IMR-90 (cell line): Measurements from ENCODE around the gene ZAP70. TPM values are rescaled to one million over a fixed set of nuclear protein-coding genes. Genes with fewer than 3 reads are reported as not detected.

Experiments used
- ATAC-seq: fragments of 200-7000 bp; cut with Tn5 transposase; 2 replicates; pipeline ENCODE4 v1.9.1; 2020; ENCODE audit warnings: low read depth, mild to moderate bottlenecking, moderate library complexity
- BruUV-seq: library from RNA; stranded (reverse); fragments of 400-500 nt; replicated peaks from 2 replicates; lab custom pipeline; 2021; lab: Mats Ljungman, UMichigan
- CTCF ChIA-PET: fragments of 300-600 bp; formaldehyde crosslinking; extraction: SDS; loops from one replicate; lab custom pipeline; 2021; ENCODE audit warnings: antibody characterized with exemption; lab: Yijun Ruan, JAX
- POLR2A ChIA-PET: fragments of 300-600 bp; sonication (Branson Sonifier 250); formaldehyde crosslinking; loops from one replicate; lab custom pipeline; 2022; ENCODE audit warnings: antibody characterized with exemption; ENCODE audit not compliant: unreplicated experiment; lab: Charles Lee
- DNase-seq: peaks from one replicate; pipeline ENCODE4 v3.0.0; 2013
- H2AFZ ChIP-seq: replicated peaks from 2 replicates; pipeline ENCODE3; 2013; ENCODE audit warnings: low read length, mild to moderate bottlenecking; ENCODE audit not compliant: poor library complexity
- H2AK5ac ChIP-seq: 2 replicates; pipeline ENCODE4 v1.6.1; 2013; ENCODE audit warnings: low read depth, low read length, inconsistent platforms
- H2AK9ac ChIP-seq: replicated peaks from 2 replicates; pipeline ENCODE3; 2013; ENCODE audit warnings: mild to moderate bottlenecking, low read depth, low read length, moderate library complexity; ENCODE audit not compliant: poor library complexity
- H2BK120ac ChIP-seq: 2 replicates; pipeline ENCODE4 v1.6.1; 2013; ENCODE audit warnings: low read depth, low read length, inconsistent platforms
- H2BK15ac ChIP-seq: 3 replicates; pipeline ENCODE4 v1.6.1; 2013; ENCODE audit warnings: low read depth, low read length, inconsistent platforms
- H2BK20ac ChIP-seq: 2 replicates; pipeline ENCODE4 v1.6.1; 2013; ENCODE audit warnings: low read depth, mild to moderate bottlenecking, inconsistent platforms, low read length, moderate library complexity
- H2BK5ac ChIP-seq: 2 replicates; pipeline ENCODE4 v1.6.1; 2013; ENCODE audit warnings: mild to moderate bottlenecking, low read depth, low read length, inconsistent platforms; ENCODE audit not compliant: poor library complexity, severe bottlenecking
- H3K14ac ChIP-seq: replicated peaks from 2 replicates; pipeline ENCODE4 v1.6.1; 2013; ENCODE audit warnings: low read depth, low read length, inconsistent platforms
- H3K18ac ChIP-seq: 2 replicates; pipeline ENCODE4 v1.6.1; 2013; ENCODE audit warnings: low read depth, low read length, control low read depth
- H3K23ac ChIP-seq: 2 replicates; pipeline ENCODE4 v1.6.1; 2013; ENCODE audit warnings: low read depth, low read length, inconsistent platforms
- H3K27ac ChIP-seq: 2 replicates; pipeline ENCODE4 v1.5.1; 2013; ENCODE audit warnings: mild to moderate bottlenecking, control low read depth, low read length; ENCODE audit not compliant: insufficient read depth
- H3K27me3 ChIP-seq: 2 replicates; pipeline ENCODE4 v1.6.1; 2013; ENCODE audit warnings: low read length; ENCODE audit not compliant: control insufficient read depth, insufficient read depth
- H3K36me3 ChIP-seq: 2 replicates; pipeline ENCODE4 v1.6.1; 2013; ENCODE audit warnings: low read length, mixed read lengths; ENCODE audit not compliant: control insufficient read depth, insufficient read depth
- H3K4ac ChIP-seq: 2 replicates; pipeline ENCODE4 v1.6.1; 2013; ENCODE audit warnings: low read depth, low read length, inconsistent platforms
- H3K4me1 ChIP-seq: 2 replicates; pipeline ENCODE4 v1.6.1; 2013; ENCODE audit warnings: low read length, mixed read lengths; ENCODE audit not compliant: control insufficient read depth, insufficient read depth
- H3K4me2 ChIP-seq: 2 replicates; pipeline ENCODE4 v1.6.1; 2013; ENCODE audit warnings: low read depth, mild to moderate bottlenecking, control low read depth, low read length, moderate library complexity
- H3K4me3 ChIP-seq: 2 replicates; pipeline ENCODE4 v1.5.1; 2013; ENCODE audit warnings: low read depth, mild to moderate bottlenecking, control low read depth, low read length, moderate library complexity; ENCODE audit not compliant: insufficient read depth
- H3K56ac ChIP-seq: 2 replicates; pipeline ENCODE4 v1.6.1; 2013; ENCODE audit warnings: low read length, inconsistent platforms; ENCODE audit not compliant: insufficient read depth; ENCODE audit errors: extremely low read depth
- H3K79me1 ChIP-seq, 2 experiments: 2 replicates each; pipeline ENCODE4 v1.6.1; 2013; ENCODE audit warnings: low read length in 2 of 2, inconsistent platforms in 1 of 2, low read depth in 1 of 2
- H3K9ac ChIP-seq: 2 replicates; pipeline ENCODE4 v1.6.1; 2013; ENCODE audit warnings: low read depth, low read length, control low read depth
- H3K9me1 ChIP-seq: 2 replicates; pipeline ENCODE4 v1.6.1; 2013; ENCODE audit warnings: low read length, inconsistent platforms; ENCODE audit not compliant: insufficient read depth
- H3K9me3 ChIP-seq: 2 replicates; pipeline ENCODE4 v1.6.1; 2013; ENCODE audit warnings: low read length; ENCODE audit not compliant: control insufficient read depth, insufficient read depth
- H4K20me1 ChIP-seq: 2 replicates; pipeline ENCODE4 v1.6.1; 2013; ENCODE audit warnings: low read length, inconsistent platforms; ENCODE audit not compliant: insufficient read depth
- H4K5ac ChIP-seq: 2 replicates; pipeline ENCODE4 v1.6.1; 2013; ENCODE audit warnings: mild to moderate bottlenecking, low read depth, low read length, control low read depth
- H4K8ac ChIP-seq, 2 experiments: 2 replicates each; pipeline ENCODE4 v1.6.1; 2013; ENCODE audit warnings: low read depth in 2 of 2, low read length in 2 of 2, control low read depth in 1 of 2, inconsistent platforms in 1 of 2
- H4K91ac ChIP-seq: 2 replicates; pipeline ENCODE4 v1.6.1; 2013; ENCODE audit warnings: low read depth, low read length, inconsistent platforms; ENCODE audit not compliant: insufficient read depth
- RAD21 ChIP-seq: IDR thresholded peaks from 2 replicates; pipeline ENCODE4 v1.6.1; 2012; ENCODE audit warnings: low read length, improper control_type of control experiment
- SMC3 ChIP-seq: fragments of 150-350 bp; IDR thresholded peaks from 2 replicates; pipeline ENCODE4 v1.6.1; 2016; ENCODE audit warnings: low read depth, mild to moderate bottlenecking, antibody characterized with exemption, low read length, moderate library complexity
- WGBS, 2 experiments: methylation state at CpG; one replicate each; pipeline versions ENCODE4 v1.1.5 to v1.1.7; 2013; ENCODE audit warnings: missing lambda C conversion rate in 2 of 2; ENCODE audit not compliant: insufficient read length in 1 of 2; ENCODE audit errors: extremely low coverage in 2 of 2; 5-methylcytosine and 5-hydroxymethylcytosine counted together
- dilution Hi-C: fragments of 300-500 bp; cut with HindIII; formaldehyde crosslinking; loops from one replicate; pipeline ENCODE4 v1.14.3; 2018; ENCODE audit warnings: low sequenced_read_pairs; ENCODE audit not compliant: unreplicated experiment
- in situ Hi-C: fragments of 300-500 bp; cut with MboI; formaldehyde crosslinking; loops from 3 replicates; pipeline ENCODE4 v1.14.3; 2019; ENCODE audit warnings: low sequenced_read_pairs, inconsistent platforms, mixed read lengths
- intact Hi-C: fragments of 100-400 bp; cut with micrococcal nuclease; formaldehyde crosslinking; loops from 2 replicates; pipeline ENCODE4 v1.10.0; 2022
- polyA plus RNA-seq, 3 experiments: library from polyadenylated mRNA; depleted of rRNA; stranded (reverse); fragments of >200 nt; gene quantifications; 2 replicates each; pipeline ENCODE4 v1.2.3, GENCODE V29; 2012; ENCODE audit warnings: low replicate concordance in 1 of 3
- total RNA-seq: library from RNA; depleted of rRNA; stranded (reverse); fragments of >200 nt; gene quantifications from 2 replicates; pipeline ENCODE4 v1.2.3, GENCODE V29; 2012

The ZAP70 gene
- total and polyA plus RNA-seq, 2 of the 4 experiments (the other 2 are of a cell fraction) = under 0.01 to 0.09 TPM

DNA sequence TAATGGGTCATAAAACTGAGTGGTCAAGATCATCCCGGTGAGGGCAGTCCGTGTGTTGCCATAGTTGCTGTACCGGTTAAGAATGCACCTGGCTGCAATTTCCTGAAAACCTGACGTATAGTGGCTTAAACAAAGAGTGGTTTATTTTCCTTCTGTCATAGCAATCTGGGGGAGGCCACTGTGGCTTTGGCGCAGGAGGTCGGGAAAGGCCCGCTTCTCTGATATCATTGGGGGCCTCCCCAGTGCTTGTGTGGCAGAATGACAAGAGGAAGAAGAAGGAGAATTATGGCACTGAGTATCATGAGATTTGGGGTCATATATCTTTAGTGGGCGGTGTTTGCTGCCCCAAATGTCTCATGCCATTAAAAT is 39.5 kb upstream of the ZAP70 start:
- intact Hi-C loops = no loop called here
- Histone ChIP-seq H2BK5ac (no peak overlapping the region), H2BK15ac (no peak overlapping the region), H3K14ac (no peak overlapping the region), H4K8ac (no peak overlapping the region), H3K27me3 (no peaks in the 10 kb centered on the region), H3K4me1 (peaks cover 2% of the 10 kb centered on the region; the same call in 1 of the 2 replicates), H4K20me1 (no peaks in the 10 kb centered on the region), H3K27ac (no peak overlapping the region), H3K79me1 (no peaks in the 10 kb centered on the region), H2BK20ac (no peak overlapping the region), H3K18ac (no peak overlapping the region), H3K23ac (no peak overlapping the region), H3K9me3 (no peaks in the 10 kb centered on the region), H3K4me2 (no peak overlapping the region), H2AK9ac (no peak overlapping the region), H3K9me1 (0 out of 2 replicates have a peak, but pooled peaks cover 3% of the 10 kb centered on the region), H3K4ac (no peak overlapping the region), H4K91ac (no peak overlapping the region), H3K9ac (no peak overlapping the region), H2AK5ac (no peak overlapping the region), H3K36me3 (no peaks in the 10 kb centered on the region), H3K4me3 (no peak overlapping the region), H3K56ac (no peak overlapping the region), H4K5ac (no peak overlapping the region), H2BK120ac (no peak overlapping the region), H2AFZ (no peak overlapping the region)
- in situ Hi-C loops = loop anchor here (25.0 kb wide), 1 partner anchor 1612 kb away; no protein-coding TSS in a partner anchor
- dilution Hi-C loops = no loop called here
- ChIA-PET POLR2A (no interaction called here), CTCF (no interaction called here)
- ATAC-seq = no peak
- no peak for TF ChIP-seq SMC3
- TF ChIP-seq RAD21 = no peak
- DNase-seq = no peak
- no TSS peak for BruUV-seq
- WGBS, 2 experiments = 74% methylated on average over 3 of the region's 8 CpGs; no CpG with 5 or more reads in 1 of the 2 experiments
